ENCODE measurements around the gene SLC12A8. TPM values are rescaled to one million over a fixed set of nuclear protein-coding genes. Genes with fewer than 3 reads are reported as not detected.

SLC12A8 gene
- total and polyA plus RNA-seq, 10 of the 15 experiments (the other 5 are each of a cell fraction or from before 2014, with no cell fraction given), result 2.5 to 71.6 (median 50.1) TPM

GRCh38 chr3:125191256-125191655, 21.3 kb downstream of the SLC12A8 start:
- SMC1A ChIA-PET (ENCODE audit: uncharacterized antibody, unreplicated experiment), result interaction anchor here (0.7 to 1.8 kb wide), 5 partner anchors 61 to 321 kb away, joined by 3 to 5 read pairs (median 3); no protein-coding TSS in a partner anchor
- FAIRE-seq, result no peak

More at GRCh38 chr3:125191256-125191655, 21.3 kb downstream of the SLC12A8 start:
- ATAC-seq (no peak), DNase-seq (ENCODE audit: low read depth, low spot score) (no peak)
- no peak overlapping the region for H3K27ac ChIP-seq (ENCODE audit: control insufficient read depth, insufficient read depth)
- no peaks in the 10 kb centered on the region; the same call in 2 of the 3 replicates for H3K9me3 ChIP-seq (replicated peaks; ENCODE audit: control insufficient read depth, insufficient read depth, low read length)
- H2AFZ ChIP-seq (ENCODE audit: control insufficient read depth, low read depth, low read length), result no peak overlapping the region
- RAD21 ChIA-PET (ENCODE audit: unreplicated experiment), result interaction anchor here (0.6 to 1.8 kb wide), 4 partner anchors 10 to 394 kb away, joined by 3 to 11 read pairs (median 6); no protein-coding TSS in a partner anchor
- no peaks in the 10 kb centered on the region for H4K20me1 ChIP-seq (ENCODE audit: control insufficient read depth, insufficient read depth)
- TF ChIP-seq ATF2 (IDR thresholded peaks at IDR 0.05; ENCODE audit: low read length), result no peak
- TF ChIP-seq KLF5 (IDR thresholded peaks at IDR 0.05; ENCODE audit: partially characterized antibody), result no peak
- TF ChIP-seq HSF1 (IDR thresholded peaks at IDR 0.05; ENCODE audit: low read depth, low read length), result no peak
- no peak for TF ChIP-seq EED (IDR thresholded peaks at IDR 0.05; ENCODE audit: low read depth)
- no peak for TF ChIP-seq HDAC6 (IDR thresholded peaks at IDR 0.05; ENCODE audit: unreplicated experiment)
- 72% methylated on average over 4 of the region's 4 CpGs for WGBS (ENCODE audit: insufficient coverage, insufficient replicate concordance, low lambda C conversion rate, missing lambda C conversion rate)
- BruUV-seq (replicated peaks), result no TSS peak
- no peaks in the 10 kb centered on the region for H3K79me2 ChIP-seq (ENCODE audit: control insufficient read depth, insufficient read depth, low read length)
- POLR2A ChIA-PET, result interaction anchor here (0.5 to 2.2 kb wide), 4 partner anchors 11 to 150 kb away, joined by 3 to 7 read pairs (median 4); no protein-coding TSS in a partner anchor
- H3K9ac ChIP-seq (ENCODE audit: control insufficient read depth, insufficient read depth, low read length), result no peak overlapping the region
- CTCF ChIA-PET, result interaction anchor here (0.6 to 1.8 kb wide), 8 partner anchors 10 to 196 kb away, joined by 3 to 9 read pairs (median 4); no protein-coding TSS in a partner anchor
- peaks cover 55% of the 10 kb centered on the region for H3K4me1 ChIP-seq (ENCODE audit: control insufficient read depth, insufficient read depth, low read length)
- peak overlapping the region; percentile 89 for H3K4me2 ChIP-seq (ENCODE audit: control insufficient read depth, insufficient read depth)
- H3K36me3 ChIP-seq (ENCODE audit: control insufficient read depth in 2 of 2, insufficient read depth in 2 of 2, low read length in 1 of 2), result no peaks in the 10 kb centered on the region
- no peaks in the 10 kb centered on the region for H3K27me3 ChIP-seq (replicated peaks in 1 of 2; ENCODE audit: control insufficient read depth in 2 of 2, insufficient read depth in 2 of 2, low read length in 1 of 2)
- in situ Hi-C loops (cut with MboI), result no loop called here
- intact Hi-C loops (cut with micrococcal nuclease; ENCODE audit: unreplicated experiment), result no loop called here
- no peak overlapping the region for H3K4me3 ChIP-seq
